NT2/D1 (cell line): ENCODE measurements around the gene MGLL.

ENCODE experiments used
- DNase-seq: peaks from one replicate; pipeline ENCODE4 v3.0.0-alpha.2; 2011; ENCODE audit warnings: low read depth, low spot score
- H3K27me3 ChIP-seq: 2 replicates; pipeline ENCODE4 v1.6.0; 2011; ENCODE audit warnings: mild to moderate bottlenecking; ENCODE audit not compliant: insufficient read length, insufficient read depth
- H3K36me3 ChIP-seq: 2 replicates; pipeline ENCODE4 v1.6.1; 2011; ENCODE audit warnings: mild to moderate bottlenecking, low read length, mixed read lengths; ENCODE audit not compliant: insufficient read depth, insufficient read length
- H3K4me1 ChIP-seq: 2 replicates; pipeline ENCODE4 v1.5.1; 2011; ENCODE audit not compliant: insufficient read depth, insufficient read length
- H3K4me3 ChIP-seq: 2 replicates; pipeline ENCODE4 v1.5.1; 2011; ENCODE audit warnings: low read depth; ENCODE audit not compliant: insufficient read length
- H3K9ac ChIP-seq: 2 replicates; pipeline ENCODE4 v1.6.0; 2011; ENCODE audit warnings: low read depth; ENCODE audit not compliant: insufficient read length
- H3K9me3 ChIP-seq: 2 replicates; pipeline ENCODE4 v1.5.1; 2011; ENCODE audit warnings: mild to moderate bottlenecking, low read length; ENCODE audit not compliant: insufficient read depth
- SUZ12 ChIP-seq: IDR thresholded peaks from 2 replicates; pipeline ENCODE4 v1.6.1; 2011; ENCODE audit not compliant: insufficient read length, insufficient read depth; ENCODE audit errors: extremely low read depth
- YY1 ChIP-seq: IDR thresholded peaks from 2 replicates; pipeline ENCODE4 v1.6.1; 2011; ENCODE audit not compliant: insufficient read length, insufficient read depth
- ZNF274 ChIP-seq: IDR thresholded peaks from 2 replicates; pipeline ENCODE4 v1.6.1; 2011; ENCODE audit warnings: mild to moderate bottlenecking, low read depth, low read length

The MGLL gene

GRCh38 chr3:127773752-127774395 lies 48.4 kb downstream of the MGLL start:
- no peak for DNase-seq
- Histone ChIP-seq H3K36me3 (no peaks in the 10 kb centered on the region), H3K9ac (no peak overlapping the region), H3K27me3 (no peaks in the 10 kb centered on the region), H3K4me1 (peaks cover 15% of the 10 kb centered on the region), H3K9me3 (peaks cover 14% of the 10 kb centered on the region; the same call in 1 of the 2 replicates), H3K4me3 (no peak overlapping the region)
- no peak for TF ChIP-seq YY1
- TF ChIP-seq ZNF274, result no peak
- TF ChIP-seq SUZ12, result no peak

GRCh38 chr3:127772827-127773751 lies 49.2 kb downstream of the MGLL start:
- TF ChIP-seq ZNF274 (no peak), YY1 (no peak), SUZ12 (no peak)
- Histone ChIP-seq H3K27me3 (no peaks in the 10 kb centered on the region), H3K4me3 (no peak overlapping the region), H3K4me1 (peaks cover 15% of the 10 kb centered on the region), H3K9me3 (peaks cover 18% of the 10 kb centered on the region), H3K9ac (no peak overlapping the region), H3K36me3 (no peaks in the 10 kb centered on the region)
- DNase-seq, result no peak

- H3K27me3 ChIP-seq, result no peaks in the 10 kb centered on the region
- no peak overlapping the region for H3K4me3 ChIP-seq
- peaks cover 15% of the 10 kb centered on the region for H3K4me1 ChIP-seq
- H3K36me3 ChIP-seq, result no peaks in the 10 kb centered on the region
- TF ChIP-seq ZNF274 (no peak), SUZ12 (no peak), YY1 (no peak)
- DNase-seq, result no peak
- H3K9me3 ChIP-seq, result peaks cover 22% of the 10 kb centered on the region
- H3K9ac ChIP-seq, result no peak overlapping the region
Measured at GRCh38 chr3:127772273-127772672, 50.0 kb downstream of the MGLL start.

GRCh38 chr3:127771746-127772145 lies 50.6 kb downstream of the MGLL start:
- peaks cover 15% of the 10 kb centered on the region for H3K4me1 ChIP-seq
- TF ChIP-seq SUZ12 (no peak), ZNF274 (no peak), YY1 (no peak)

GRCh38 chr3:127770671-127771355 lies 51.5 kb downstream of the MGLL start:
- Histone ChIP-seq H3K4me3 (no peak overlapping the region), H3K27me3 (no peaks in the 10 kb centered on the region), H3K4me1 (peaks cover 10% of the 10 kb centered on the region), H3K36me3 (no peaks in the 10 kb centered on the region), H3K9ac (no peak overlapping the region), H3K9me3 (peaks cover 12% of the 10 kb centered on the region)
- TF ChIP-seq YY1 (no peak), SUZ12 (no peak), ZNF274 (no peak)
- DNase-seq, result no peak

More at GRCh38 chr3:127771746-127772145, 50.6 kb downstream of the MGLL start:
- Histone ChIP-seq H3K9ac (no peak overlapping the region), H3K27me3 (no peaks in the 10 kb centered on the region), H3K36me3 (no peaks in the 10 kb centered on the region), H3K4me3 (no peak overlapping the region), H3K9me3 (peaks cover 17% of the 10 kb centered on the region)
- no peak for DNase-seq

GRCh38 chr3:127769284-127770081 lies 52.8 kb downstream of the MGLL start:
- DNase-seq, result no peak
- H3K36me3 ChIP-seq, result no peaks in the 10 kb centered on the region
- H3K9ac ChIP-seq, result no peak overlapping the region
- H3K4me1 ChIP-seq, result peaks cover 6% of the 10 kb centered on the region
- peaks cover 12% of the 10 kb centered on the region for H3K9me3 ChIP-seq
- H3K27me3 ChIP-seq, result no peaks in the 10 kb centered on the region
- H3K4me3 ChIP-seq, result no peak overlapping the region
- TF ChIP-seq SUZ12, result no peak
- TF ChIP-seq ZNF274, result no peak
- no peak for TF ChIP-seq YY1
